Testis (tissue), 2 donors: ENCODE measurements around the gene DLGAP4.

ENCODE experiments used
- CTCF ChIP-seq, 3 experiments: fragments of 450-650 bp in 2 of 3; fragments of 200-600 bp in 1 of 3; sonication (generic) in 1 of 3; IDR thresholded peaks; one replicate each; pipeline ENCODE4 v1.5.1; 2016 to 2019; ENCODE audit warnings: antibody characterized with exemption in 3 of 3, mild to moderate bottlenecking in 2 of 3, moderate library complexity in 1 of 3
- POLR2A ChIP-seq: fragments of 450-650 bp; IDR thresholded peaks from one replicate; pipeline ENCODE4 v1.6.1; 2017; ENCODE audit warnings: antibody characterized with exemption, mild to moderate bottlenecking, moderate library complexity

GRCh38 chr20:36320261-36320897 is 14.2 kb downstream of the DLGAP4 start:
- TF ChIP-seq CTCF (IDR thresholded peaks at IDR 0.05) (no peak), POLR2A (no peak)
